EH (cell line): ENCODE results near the gene NRN1L.

ENCODE experiments used
- DNase-seq: peaks from one replicate; pipeline ENCODE4 v3.0.0-alpha.2; 2015; ENCODE audit warnings: low read depth

NRN1L gene

DNA sequence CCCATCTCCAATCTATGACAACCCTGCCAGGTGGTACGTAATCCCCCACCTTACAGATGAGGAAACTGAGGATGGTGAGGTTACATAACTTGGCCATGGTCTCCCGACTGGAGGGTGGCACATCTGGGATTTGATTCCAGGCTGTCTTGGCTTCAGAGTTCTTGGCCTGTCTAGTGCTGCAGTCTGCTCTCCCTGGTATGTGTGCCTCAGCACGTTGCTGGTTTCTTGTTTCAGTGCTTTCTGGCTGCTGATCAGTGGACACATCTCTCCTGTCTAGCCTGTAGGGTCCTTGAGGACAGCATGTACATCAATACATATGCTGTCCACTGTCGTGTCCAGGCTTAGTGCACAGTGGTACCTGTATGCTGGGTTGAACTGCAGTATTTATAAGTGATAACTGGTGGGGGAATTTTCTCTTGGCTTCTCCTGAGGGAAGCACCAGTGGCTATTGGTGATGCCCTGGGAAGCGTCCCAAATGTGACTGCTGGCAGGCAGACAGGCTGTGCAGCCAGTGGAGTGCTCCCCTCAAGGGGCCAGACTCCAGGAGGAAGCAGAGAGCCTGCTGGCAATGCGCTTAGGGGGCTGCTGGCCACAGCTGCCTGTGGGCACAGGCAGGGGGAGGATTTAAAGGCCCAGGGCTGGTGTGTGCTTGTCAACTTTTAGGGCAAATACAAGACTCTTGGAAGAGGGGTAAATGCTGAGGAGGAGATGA, 32.6 kb downstream of the NRN1L start:
- peak; percentile 62 for DNase-seq

DNA sequence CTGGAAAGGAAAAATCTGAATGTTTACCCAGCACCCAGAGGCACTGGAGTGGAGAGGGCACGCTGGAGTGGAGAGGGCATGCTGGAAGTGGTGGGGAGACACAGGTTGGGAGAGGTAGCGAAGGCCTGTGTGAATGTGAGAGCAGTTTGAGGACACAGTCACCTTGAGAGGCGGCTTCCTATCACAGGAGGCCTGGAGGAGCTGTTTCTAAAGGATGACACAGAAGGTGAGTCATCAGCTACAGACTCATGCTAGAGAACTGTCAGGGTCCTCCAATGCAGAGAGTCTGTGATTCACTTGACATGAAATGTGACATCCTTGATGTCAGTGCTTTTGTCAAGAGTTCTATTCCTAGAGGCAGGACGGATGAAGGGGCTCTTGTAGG, 33.2 kb downstream of the NRN1L start:
- peak; percentile 92 for DNase-seq

DNA sequence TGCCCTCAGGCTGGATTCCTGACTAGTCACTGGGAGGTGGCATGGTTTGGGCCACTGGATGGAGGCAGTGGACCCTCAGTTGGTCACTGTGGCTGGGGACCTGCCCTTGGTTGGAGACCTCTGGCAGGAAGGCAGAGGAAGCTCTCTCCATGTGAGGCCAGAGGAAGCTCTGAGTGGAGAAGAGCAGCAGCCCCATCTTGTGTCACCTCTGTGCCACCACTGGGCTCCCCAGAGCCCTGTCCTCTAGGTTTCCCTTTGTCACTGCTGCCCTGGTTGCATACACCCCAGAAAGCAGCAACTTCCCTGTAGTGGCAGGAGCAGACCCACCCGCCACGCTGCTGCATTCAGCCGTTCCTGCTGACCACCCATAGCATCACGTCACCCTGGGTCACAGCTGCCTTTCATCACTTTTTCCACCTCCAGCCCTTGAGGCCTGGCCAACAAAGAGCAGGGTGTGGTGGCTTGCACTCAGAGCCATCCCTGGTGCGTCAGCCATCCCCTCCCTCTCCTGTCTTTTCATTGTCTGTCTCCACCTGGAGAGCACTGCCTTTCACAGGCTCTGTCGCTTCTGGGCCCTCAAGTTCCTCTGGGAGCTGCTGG, 35.0 kb downstream of the NRN1L start:
- no peak for DNase-seq

DNA sequence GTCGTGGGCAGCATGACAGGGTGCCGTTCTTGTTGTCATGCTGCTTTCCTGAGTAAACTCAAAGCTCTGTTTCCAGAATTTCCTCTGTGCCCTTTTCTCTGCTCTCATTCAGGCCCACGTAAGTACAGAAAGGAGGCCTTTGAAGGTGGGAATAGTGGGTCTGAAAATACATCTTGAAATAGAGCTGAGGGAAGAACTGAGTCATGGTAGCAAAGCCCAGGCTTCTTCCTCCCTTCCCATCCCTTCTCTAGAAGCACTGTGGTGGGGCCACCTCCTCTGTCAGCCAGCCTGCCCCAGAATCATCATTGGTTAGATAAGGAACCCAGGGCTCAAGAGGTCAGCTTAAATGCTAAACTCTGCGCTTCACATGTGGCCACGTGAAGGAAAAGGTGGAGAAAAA, 37.5 kb downstream of the NRN1L start:
- no peak for DNase-seq

DNA sequence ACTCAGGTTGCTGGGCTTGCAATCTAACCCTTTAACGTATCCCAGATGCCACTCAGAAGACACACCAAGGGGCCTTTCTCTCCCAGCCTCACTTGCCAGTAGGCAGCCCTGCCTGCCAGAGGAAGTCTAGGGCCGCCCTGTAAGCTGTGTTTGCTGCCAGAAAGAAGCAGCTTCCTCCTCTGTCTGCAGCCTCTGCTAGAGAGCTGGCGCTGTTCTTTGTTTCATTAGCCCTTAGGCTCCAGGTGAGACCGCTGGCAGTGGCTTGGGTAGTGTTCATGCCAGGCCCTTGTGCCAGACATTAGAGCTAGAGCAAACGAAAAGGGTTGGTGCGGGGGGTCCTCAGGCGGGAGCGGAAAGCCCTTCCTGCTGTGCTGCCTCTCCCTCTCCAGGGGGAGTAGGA, 38.1 kb downstream of the NRN1L start:
- no peak for DNase-seq

DNA sequence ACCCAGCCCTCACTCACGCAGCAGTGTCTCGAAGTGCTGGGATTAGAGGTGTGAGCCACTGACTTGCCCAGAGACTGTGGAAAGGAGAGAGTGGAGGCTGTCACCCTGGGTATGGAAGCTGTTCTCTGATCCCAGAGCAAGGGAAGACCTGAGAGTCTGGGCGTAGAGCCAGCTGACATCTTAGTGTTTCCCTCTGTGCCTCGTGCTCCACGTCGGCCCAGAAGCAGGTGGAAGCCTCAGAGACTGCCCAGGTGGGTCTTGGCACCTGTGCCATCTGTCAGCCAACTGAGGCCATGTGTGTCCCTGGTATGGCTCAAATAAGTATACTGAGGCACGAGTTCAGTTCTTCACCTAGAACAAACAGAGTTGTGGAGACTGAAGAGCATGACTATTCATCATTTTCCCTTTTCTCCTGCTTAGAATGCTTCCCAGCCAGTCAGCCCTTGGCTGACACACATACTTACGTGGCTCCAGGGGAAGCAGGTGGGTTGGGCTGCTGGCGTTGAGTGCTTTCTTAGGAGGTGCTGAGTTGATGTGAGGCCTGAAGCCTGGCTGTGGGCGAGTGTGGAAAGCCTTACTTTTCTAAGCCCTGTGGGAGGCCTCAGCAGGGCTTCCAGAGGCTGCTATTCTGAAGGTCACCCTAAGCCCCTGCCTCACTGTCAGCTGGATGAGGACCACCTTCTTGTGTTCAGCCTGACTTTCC, 38.9 kb downstream of the NRN1L start:
- DNase-seq: no peak

DNA sequence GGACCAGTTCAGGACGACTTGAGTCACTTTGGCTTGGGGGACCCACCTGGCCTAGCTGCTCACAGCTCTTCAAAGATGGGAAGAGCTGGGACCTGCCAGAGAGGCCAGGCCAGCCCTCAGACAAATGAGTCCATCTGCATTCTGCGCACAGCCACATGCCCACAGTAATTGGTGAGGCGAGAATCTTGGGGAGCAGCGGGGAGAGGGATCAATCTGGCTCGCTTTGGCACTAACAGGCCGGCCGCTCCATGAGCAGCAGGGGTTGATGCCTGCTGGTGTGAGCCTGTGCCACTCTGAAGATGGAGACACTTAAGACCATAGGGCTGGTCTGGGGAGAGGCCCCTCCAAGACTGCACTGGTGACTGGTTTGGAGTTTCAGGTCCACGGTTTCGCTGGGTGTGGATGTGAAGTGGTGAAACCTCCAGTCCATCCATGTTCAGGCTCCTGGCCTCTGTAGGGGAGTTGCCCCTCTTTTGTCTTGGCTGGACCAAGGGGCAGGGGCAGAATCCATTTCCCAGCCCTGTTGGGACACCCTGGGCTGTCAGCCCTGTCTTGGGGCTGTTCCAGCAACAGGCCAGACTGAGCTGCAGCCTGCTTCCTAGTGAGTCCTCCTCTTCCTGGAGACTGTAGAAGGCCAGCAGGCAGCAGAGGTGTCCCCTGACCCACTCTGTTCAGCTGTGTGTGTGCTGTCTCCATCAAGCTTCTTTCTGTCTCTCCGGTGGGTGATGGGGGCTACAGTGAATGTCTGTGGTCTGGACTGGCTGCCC, 39.6 kb downstream of the NRN1L start:
- no peak for DNase-seq

DNA sequence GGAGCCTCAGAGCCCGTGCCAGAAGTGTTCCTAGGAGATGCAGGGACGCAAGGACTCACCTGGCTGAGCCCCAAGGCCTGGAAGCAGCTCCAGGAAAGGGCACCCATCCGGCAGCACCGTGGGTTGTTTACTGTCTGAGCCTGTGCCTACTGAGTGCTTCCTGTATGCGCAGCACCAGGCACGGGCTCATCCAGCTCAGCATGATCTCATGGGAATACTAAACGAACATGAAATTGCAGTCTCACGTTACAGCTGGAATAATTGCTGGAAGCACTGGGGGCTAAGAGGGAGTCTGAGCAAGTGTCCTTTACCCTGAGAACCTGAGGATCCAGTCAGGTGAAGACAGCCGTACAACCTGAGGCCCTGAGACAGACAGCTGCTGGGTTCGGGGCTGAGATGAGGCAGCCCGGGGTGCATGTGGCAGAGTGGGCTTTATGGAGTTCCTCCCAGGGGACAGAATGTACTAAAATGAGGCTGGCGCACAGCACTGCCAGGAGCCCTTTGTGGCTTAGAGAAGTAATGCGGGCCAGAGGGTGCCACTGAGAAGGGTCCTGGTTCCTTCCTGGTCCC, 41.6 kb downstream of the NRN1L start:
- DNase-seq: no peak

DNA sequence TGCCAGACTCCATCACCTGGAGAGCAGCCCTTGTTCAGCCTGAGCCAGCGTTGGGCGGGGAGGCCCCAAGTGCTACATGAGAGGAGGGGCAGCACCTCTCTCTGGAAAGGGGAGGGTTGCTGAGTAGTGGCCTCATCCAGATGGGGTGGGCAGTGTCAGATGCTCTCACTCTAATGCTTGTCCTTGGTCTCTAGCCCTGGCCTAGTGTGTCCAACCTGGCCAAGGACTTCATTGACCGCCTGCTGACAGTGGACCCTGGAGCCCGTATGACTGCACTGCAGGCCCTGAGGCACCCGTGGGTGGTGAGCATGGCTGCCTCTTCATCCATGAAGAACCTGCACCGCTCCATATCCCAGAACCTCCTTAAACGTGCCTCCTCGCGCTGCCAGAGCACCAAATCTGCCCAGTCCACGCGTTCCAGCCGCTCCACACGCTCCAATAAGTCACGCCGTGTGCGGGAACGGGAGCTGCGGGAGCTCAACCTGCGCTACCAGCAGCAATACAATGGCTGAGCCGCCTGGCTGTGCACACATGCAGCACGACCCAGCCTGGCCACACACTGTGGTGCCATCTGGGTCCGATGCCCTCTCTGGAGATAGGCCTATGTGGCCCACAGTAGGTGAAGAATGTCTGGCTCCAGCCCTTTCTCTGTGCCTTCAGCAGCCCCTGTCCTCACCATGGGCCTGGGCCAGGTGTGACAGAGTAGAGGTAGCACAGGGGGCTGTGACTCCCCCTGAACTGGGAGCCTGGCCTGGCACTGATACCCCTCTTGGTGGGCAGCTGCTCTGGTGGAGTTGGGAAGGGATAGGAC, 42.7 kb downstream of the NRN1L start:
- no peak for DNase-seq

DNA sequence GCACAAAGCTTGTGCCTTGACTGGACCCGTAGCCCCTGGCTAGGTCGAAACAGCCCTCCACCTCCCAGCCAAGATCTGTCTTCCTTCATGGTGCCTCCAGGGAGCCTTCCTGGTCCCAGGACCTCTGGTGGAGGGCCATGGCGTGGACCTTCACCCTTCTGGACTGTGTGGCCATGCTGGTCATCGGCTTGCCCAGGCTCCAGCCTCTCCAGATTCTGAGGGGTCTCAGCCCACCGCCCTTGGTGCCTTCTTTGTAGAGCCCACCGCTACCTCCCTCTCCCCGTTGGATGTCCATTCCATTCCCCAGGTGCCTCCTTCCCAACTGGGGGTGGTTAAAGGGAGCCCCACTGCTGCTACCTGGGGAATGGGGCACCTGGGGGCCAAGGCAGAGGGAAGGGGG, 43.5 kb downstream of the NRN1L start:
- no peak for DNase-seq

DNA sequence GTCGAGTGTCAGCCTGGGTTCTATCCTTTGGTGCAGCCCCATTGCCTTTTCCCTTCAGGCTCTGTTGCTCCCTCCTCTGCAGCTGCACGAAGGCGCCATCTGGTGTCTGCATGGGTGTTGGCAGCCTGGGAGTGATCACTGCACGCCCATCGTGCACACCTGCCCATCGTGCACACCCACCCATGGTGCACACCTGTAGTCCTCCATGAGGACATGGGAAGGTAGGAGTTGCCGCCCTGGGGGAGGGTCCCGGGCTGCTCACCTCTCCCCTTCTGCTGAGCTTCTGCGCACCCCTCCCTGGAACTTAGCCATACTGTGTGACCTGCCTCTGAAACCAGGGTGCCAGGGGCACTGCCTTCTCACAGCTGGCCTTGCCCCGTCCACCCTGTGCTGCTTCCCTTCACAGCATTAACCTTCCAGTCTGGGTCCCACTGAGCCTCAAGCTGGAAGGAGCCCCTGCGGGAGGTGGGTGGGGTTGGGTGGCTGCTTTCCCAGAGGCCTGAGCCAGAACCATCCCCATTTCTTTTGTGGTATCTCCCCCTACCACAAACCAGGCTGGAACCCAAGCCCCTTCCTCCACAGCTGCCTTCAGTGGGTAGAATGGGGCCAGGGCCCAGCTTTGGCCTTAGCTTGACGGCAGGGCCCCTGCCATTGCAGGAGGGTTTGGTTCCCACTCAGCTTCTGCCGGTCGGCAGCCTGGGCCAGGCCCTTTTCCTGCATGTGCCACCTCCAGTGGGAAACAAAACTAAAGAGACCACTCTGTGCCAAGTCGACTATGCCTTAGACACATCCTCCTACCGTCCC, 44.1 kb downstream of the NRN1L start:
- peak; percentile 69 for DNase-seq

DNA sequence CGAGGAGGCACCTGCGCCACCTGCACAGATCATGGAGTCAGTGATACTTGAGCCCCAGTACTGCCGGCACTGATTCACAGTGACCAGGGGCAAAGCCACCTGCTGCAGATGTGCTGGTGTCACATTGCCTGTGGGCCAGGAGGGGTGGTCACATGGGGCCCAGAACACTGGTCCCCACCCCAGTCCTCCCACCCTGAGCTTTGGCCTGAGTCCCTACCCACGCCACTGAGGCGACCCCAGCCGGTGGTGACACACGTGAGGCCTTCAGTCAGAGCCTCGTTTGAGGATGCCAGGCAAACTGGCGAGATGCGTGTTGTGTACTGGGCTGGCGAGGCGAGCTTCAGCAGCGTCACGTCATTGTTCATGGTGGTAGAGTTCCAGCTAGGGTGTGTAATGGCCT, 45.5 kb downstream of the NRN1L start:
- no peak for DNase-seq

DNA sequence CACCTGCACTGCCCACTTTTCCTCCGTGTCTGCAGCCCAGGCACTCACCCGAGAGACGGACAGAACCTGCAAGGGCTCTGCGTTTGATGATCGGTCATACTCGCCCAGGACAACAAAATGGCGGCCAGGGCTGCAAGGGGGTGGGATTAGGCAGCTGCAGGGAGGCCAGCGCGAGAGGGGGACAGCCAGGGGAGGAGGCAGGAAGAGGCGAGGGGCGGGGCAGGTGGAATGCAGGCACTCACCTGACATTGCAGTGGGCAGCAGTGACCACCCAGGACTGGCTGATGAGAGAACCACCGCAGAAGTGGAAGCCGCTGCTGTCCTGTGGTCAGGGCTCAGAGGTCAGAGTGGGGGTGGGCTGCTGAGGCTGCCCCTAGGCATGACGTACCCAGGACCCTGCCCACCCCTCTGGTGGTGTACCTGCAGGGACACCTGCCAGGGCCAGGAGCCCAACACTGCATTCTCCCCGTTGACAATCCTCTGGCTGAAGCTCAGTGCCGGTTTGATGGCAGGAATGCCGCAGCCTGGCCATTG, 46.1 kb downstream of the NRN1L start:
- no peak for DNase-seq

DNA sequence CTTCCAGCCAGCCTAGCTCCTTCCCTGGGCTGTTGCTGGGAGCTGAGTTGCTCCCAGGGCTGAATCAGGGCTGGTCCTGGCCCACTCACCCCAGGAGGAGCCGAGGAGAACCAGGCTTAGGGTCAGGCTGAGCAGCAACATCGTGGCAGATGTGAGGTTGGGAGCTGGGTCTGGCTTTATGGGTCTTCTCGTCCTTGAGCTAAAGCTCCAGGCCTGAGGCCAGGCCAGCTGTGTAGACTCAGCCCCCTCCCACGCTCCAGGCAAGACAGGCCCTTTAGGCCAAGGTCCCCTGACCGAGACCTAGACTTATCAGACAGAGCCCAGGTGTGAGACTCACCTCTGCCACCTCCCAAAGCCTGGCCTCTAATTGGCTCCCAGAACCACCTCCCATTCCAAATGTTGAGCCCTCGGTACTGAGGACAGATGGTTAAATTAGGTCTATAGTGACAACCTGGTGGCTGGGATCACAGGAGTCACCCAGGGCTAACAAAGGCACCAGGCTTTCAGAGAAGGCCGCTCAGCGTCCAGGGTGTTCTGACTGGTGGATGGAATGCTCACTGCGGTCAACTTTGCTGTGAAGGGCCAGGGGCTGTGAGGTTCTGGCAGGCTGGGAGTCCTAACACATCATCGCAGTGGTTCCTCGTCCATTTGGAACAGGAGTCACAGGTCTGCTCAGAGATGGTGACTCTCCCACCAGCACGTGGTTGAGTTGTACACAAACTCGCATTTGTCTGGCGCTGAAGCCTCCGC, 47.2 kb downstream of the NRN1L start, which contains the start of gene CTRL:
CTRL (minus strand) TSS at position 151 of the 750 bp plus-strand sequence; CDS start at position 141, 10 bp downstream.
- DNase-seq: no peak

DNA sequence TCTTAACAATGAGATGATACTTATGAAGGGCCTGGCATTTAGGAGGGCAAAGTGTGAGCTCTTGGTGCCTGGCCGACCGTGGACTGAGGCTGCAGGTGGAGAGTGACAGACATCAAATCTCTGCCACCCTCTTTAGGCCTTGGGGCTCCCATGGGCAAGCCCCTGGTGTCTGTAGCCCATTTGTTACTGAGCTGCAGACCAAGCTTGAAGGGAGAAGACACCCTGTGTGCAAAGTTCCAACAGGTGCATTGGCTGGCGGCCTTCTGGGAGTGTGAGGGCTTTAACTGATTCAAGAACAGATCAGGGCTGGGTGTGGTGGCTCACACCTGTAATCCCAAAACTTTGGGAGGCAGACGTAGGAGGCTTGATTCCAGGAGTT, 47.8 kb downstream of the NRN1L start:
- no peak for DNase-seq

DNA sequence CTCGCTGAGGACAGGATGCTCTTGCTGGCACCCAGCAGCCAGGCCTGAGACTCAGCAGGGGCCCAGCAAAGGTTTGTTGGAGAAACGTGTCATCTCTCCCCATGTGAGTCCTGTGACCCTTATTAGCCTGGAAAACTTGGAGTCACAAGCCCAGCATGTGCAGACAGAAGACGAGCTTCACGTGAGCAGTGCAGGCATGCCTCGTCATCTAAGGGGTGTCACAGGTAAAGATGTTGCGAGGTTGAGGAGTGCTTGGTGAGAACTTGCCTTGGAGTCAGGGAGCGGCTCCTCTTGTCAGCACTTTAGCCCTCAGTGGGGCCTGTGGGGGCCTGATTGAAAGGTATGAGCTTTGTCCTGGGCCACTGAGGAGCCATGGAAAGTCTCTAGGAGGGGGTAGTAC, 49.1 kb downstream of the NRN1L start:
- no peak for DNase-seq

DNA sequence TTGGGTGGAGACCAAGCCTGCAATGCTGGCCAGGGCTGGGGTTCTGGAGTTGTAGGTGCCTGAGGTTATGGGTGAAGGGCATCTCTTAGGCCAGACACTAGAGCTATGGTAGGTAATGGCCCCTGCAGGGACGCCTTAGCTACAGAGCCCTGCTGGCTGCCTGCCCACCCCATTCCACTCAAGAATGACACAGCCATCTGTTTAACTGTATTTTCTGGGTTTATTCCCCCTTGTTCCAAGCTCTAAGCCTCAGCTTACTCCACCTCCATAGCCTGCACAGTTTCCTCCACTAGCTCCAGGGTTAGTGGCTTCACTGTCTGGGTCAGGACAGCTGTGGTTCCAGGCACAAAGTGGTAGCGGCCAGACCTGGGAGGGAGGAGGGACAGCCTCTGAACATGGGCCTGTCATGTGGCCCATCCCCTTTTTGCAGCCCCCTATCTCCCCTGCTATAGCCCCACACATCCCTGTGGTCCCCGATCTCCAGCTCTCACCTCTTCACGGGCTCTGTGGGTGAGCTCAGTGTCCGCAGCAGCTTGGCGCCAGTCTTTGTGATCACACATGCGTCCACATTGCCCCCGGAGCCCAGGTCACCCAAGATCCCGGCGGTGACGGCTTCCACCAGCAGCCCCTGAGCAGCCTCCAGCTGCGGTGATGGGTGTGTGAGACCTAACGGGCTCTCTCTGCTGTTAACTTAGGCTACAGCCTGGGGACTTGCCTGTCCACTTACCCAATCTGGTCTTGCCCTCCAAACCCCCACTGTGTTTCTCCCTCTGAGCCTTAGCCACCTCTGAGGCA, 49.8 kb downstream of the NRN1L start:
- peak; percentile 30 for DNase-seq

DNA sequence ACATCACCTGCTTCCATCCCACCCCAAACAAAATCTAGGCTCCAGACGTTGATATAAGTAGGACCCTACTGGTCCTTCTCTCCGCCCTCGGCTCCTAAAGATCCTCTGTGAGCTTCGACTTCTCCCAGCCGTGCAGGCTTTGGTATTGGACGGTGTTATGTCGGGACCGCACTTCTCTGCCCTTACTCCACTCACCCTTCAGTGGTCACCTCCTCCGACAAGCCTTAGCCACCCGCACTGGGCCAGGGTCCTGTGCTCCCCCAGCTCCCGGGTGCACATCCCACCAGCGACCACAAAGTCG, 50.4 kb downstream of the NRN1L start:
- peak; percentile 26 for DNase-seq
